Tibial nerve (tissue), 4 donors: ENCODE results near the gene MST1R. TPM values are rescaled to one million over a fixed set of nuclear protein-coding genes. Genes with fewer than 3 reads are reported as not detected.
A peak's percentile ranks its signal among the peaks of the same experiment; 100 is the strongest.
"Not testable (repeated sequence)": the region's sequence is repeated elsewhere in the genome, so short reads cannot be mapped to it uniquely, and the experiment has no call there.

Experiments used
- DNase-seq, 2 donors: peaks; one replicate each; pipeline ENCODE4 v3.0.0-alpha.2; 2019; ENCODE audit warnings: low spot score in 2 of 2
- H3K27ac ChIP-seq, 4 donors: fragments of 200-600 bp; sonication (generic) in 3 of 4; one replicate each; pipeline ENCODE4 v1.5.1; 2017 to 2019; ENCODE audit warnings: mild to moderate bottlenecking in 1 of 4
- H3K27me3 ChIP-seq, 2 donors: fragments of 200-600 bp; sonication (generic) in 1 of 2; one replicate each; pipeline versions ENCODE4 v1.5.1 to v1.6.0; 2017 to 2019
- H3K36me3 ChIP-seq, 3 donors: fragments of 200-600 bp; sonication (generic); one replicate each; pipeline ENCODE4 v1.5.1; 2018 to 2019
- H3K4me1 ChIP-seq, 4 donors: fragments of 200-600 bp; sonication (generic) in 3 of 4; one replicate each; pipeline ENCODE4 v1.5.1; 2017 to 2019
- H3K4me3 ChIP-seq, 4 donors: fragments of 200-600 bp; sonication (generic) in 3 of 4; one replicate each; pipeline ENCODE4 v1.5.1; 2017 to 2019; ENCODE audit warnings: mild to moderate bottlenecking in 1 of 4, moderate library complexity in 1 of 4
- H3K9me3 ChIP-seq, 4 donors: fragments of 200-600 bp; sonication (generic) in 3 of 4; one replicate each; pipeline ENCODE4 v1.5.1; 2017 to 2019
- CTCF ChIP-seq, 5 experiments: fragments of 200-600 bp in 3 of 5; fragments of 450-650 bp in 2 of 5; sonication (generic) in 3 of 5; IDR thresholded peaks; one replicate each; pipeline ENCODE4 v1.5.1; 2016 to 2019; ENCODE audit warnings: antibody characterized with exemption in 5 of 5, mild to moderate bottlenecking in 3 of 5, moderate library complexity in 2 of 5
- EP300 ChIP-seq, 2 donors: sonication (generic); formaldehyde crosslinking; IDR thresholded peaks; one replicate each; pipeline ENCODE4 v1.6.1; 2017; ENCODE audit warnings: antibody characterized with exemption in 2 of 2, mild to moderate bottlenecking in 1 of 2
- POLR2A ChIP-seq, 2 donors: fragments of 450-650 bp; IDR thresholded peaks; one replicate each; pipeline ENCODE4 v1.6.1; 2017; ENCODE audit warnings: antibody characterized with exemption in 2 of 2, mild to moderate bottlenecking in 2 of 2, moderate library complexity in 2 of 2
- WGBS, 2 donors: methylation state at CpG; one replicate each; pipeline ENCODE4 v1.1.5; 2018; 5-methylcytosine and 5-hydroxymethylcytosine counted together
- total RNA-seq, 4 donors: library from RNA; depleted of rRNA; stranded (reverse); fragments of >200 nt; gene quantifications; one replicate each; pipeline ENCODE4 v1.1.0, GENCODE V29; 2016

MST1R gene
- total RNA-seq, 4 donors from 2014 or later: 1.0 to 2.8 (median 2.3) TPM

DNA sequence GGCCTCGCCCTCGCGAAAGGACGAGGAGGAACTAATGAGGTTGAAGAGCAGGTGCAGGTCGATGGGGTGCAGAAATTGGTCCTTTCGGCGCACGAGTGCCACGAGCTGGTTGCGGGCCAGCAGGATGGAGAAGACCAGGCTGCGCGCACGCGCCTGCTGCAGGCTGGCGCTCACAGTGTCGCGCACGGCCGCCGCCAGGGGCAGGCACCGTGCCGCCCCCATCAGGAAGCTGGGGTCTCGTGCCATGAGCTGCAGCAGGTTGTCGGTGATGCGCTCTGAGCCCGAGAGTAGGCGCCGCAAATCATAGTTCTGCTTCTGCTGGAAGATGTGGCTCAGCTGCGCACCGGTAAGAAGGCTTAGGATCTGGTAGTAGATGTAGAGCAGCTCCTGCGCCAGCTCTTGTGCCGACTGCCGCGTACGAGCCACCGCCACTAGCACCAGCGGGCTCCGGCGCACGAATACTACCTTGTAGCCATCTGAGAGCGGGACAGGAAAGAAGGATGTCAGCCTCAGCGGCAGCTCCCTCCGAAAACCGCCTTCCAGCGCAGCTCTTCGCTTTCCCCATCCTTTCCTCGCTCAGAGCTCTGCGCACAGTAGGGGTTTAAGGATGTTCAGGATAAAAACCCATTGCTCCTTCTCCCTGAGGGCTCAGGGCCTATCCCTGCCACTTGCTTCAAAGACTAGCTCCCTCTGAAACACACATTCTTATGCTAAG, 6.9 kb upstream of the MST1R start:
- no peak overlapping the region for H3K4me3 ChIP-seq
- no peaks in the 10 kb centered on the region for H3K9me3 ChIP-seq
- peaks cover 0 to 49% (median 6%) of the 10 kb centered on the region in 3 donors for H3K36me3 ChIP-seq

DNA sequence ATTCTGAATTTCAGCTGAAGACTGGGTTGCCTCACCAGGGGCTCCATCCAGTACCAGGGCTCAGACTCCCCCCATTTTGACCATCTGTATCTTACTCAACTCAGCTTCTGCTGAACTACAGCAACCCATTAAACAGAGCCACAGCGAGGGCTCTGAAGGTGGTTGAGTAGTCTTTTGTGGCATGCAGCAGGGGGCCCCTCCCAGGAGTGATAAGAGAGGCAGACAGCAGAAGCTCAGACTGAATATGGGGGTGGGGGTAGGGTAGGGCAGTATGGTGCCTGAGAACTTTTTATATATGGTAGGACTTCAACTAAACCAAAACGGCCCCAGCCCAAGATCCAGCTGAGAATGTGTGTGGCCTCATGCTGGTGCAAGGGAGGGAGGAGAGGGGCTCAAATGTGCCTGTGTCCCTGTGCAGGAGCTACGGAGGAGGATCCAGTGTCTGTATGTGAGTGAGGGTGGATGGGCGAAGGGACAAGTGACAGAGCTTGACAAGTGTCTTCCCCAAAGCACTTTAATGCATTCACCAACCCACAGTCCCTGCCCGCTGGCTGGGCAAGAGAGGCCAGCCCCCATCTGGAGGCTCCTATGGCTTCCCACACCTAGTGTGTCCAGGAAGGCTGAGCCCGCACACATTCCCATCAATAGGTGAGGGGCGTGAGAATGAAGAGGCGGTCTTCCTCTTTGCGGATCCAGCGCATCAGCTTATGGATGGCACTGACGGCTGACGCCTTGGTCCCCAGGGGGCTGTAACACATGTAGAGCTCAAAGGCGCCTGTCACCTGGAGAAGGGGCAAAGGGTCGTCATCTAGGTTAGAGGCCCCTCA, 4.9 kb upstream of the MST1R start:
- no peaks in the 10 kb centered on the region for H3K27me3 ChIP-seq
- TF ChIP-seq POLR2A (IDR thresholded peaks at IDR 0.05): no peak
- TF ChIP-seq CTCF (IDR thresholded peaks at IDR 0.05): no peak
- TF ChIP-seq EP300 (IDR thresholded peaks at IDR 0.05): no peak
- WGBS, 2 donors: 84 to 88% methylated on average over 14 of the region's 14 CpGs
- DNase-seq: no peak
- H3K36me3 ChIP-seq: peaks cover 0 to 49% (median 6%) of the 10 kb centered on the region in 3 donors
- no peaks in the 10 kb centered on the region for H3K9me3 ChIP-seq
- H3K4me1 ChIP-seq: peaks cover 0 to 20% (median 10%) of the 10 kb centered on the region in 4 donors
- no peak overlapping the region for H3K4me3 ChIP-seq
- no peak overlapping the region for H3K27ac ChIP-seq

More for the DNA sequence above, 6.9 kb upstream of the MST1R start:
- DNase-seq: no peak
- TF ChIP-seq EP300 (IDR thresholded peaks at IDR 0.05): no peak
- no peak for TF ChIP-seq POLR2A (IDR thresholded peaks at IDR 0.05)
- no peak for TF ChIP-seq CTCF (IDR thresholded peaks at IDR 0.05)
- Histone ChIP-seq H3K27me3 (no peaks in the 10 kb centered on the region), H3K4me1 (peaks cover 0 to 11% (median 9%) of the 10 kb centered on the region in 4 donors), H3K27ac (no peak overlapping the region)
- WGBS, 2 donors: 69 to 73% methylated on average over 42 to 48 of the region's 48 CpGs

GRCh38 chr3:49906073-49906743, 2.5 kb upstream of the MST1R start:
- Histone ChIP-seq H3K27me3 (no peaks in the 10 kb centered on the region), H3K27ac (peak overlapping the region in 3 of 4 donors; percentile 33 to 68 (median 45)), H3K4me1 (peaks cover 0 to 24% (median 10%) of the 10 kb centered on the region in 4 donors), H3K9me3 (no peaks in the 10 kb centered on the region), H3K4me3 (peak overlapping the region in 2 of 4 donors; percentile 16 to 17), H3K36me3 (peaks cover 0 to 29% (median 6%) of the 10 kb centered on the region in 3 donors)
- 25 to 30% methylated on average over 12 to 13 of the region's 15 CpGs for WGBS, 2 donors
- peak in 1 of 2 donors; percentile 27 for DNase-seq
- no peak for TF ChIP-seq POLR2A (IDR thresholded peaks at IDR 0.05)
- peak; percentile 30 to 73 (median 61) for TF ChIP-seq CTCF (IDR thresholded peaks at IDR 0.05)

- not testable (repeated sequence) for H3K9me3 ChIP-seq, H3K27me3 ChIP-seq, DNase-seq, H3K4me3 ChIP-seq, H3K27ac ChIP-seq
- 96 to 99% methylated on average over 13 of the region's 13 CpGs for WGBS, 2 donors
- peaks cover 0 to 24% (median 10%) of the 10 kb centered on the region in 4 donors for H3K4me1 ChIP-seq
- peaks cover 0 to 11% (median 0%) of the 10 kb centered on the region in 3 donors for H3K36me3 ChIP-seq
Measured at GRCh38 chr3:49904448-49904847, 775 bp upstream of the MST1R start.

DNA sequence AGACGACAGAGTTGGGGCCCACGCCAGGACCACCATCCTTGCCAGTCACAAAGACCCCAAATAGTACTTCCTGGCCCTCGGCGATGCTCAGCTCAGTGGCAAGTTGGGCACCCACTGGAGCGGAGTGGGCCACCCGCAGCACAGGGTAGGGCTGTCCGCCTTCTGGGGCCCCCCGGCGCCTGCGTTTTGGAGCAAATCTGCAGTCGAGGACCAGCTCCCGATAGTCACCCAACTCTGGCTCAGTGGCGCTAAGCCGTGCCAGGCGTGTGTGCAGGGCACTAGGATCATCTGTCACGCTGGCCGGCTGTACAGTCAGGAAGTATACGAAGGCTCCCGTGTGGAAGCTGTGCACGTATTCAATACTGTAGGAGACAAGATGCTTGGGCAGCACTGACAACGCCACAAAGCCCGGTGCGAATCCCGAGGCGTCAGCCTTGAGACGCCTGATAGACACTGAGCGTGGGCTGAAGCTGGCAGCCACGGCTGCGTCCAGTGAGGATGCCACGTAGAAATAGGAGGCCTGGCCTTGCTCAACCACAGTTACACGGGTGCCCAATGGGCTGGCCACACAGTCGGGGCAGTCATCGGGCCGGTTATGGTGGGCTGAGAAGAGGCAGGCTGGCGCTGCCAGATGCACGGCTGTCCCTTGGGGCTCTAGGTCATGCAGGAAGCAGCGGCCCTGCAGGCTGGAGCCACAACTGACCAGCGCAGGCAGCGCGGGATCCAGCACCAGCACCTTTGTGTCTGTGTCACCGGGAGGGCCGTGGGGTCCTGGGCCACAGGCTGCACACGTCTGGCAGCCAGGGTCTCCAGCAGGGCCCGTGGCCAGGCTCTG, 945 bp downstream of the MST1R start:
- 87 to 93% methylated on average over 33 to 36 of the region's 44 CpGs for WGBS, 2 donors
- Histone ChIP-seq H3K27me3 (no peaks in the 10 kb centered on the region), H3K4me3 (no peak overlapping the region), H3K27ac (peak overlapping the region in 1 of 4 donors; percentile 67), H3K36me3 (no peaks in the 10 kb centered on the region), H3K9me3 (no peaks in the 10 kb centered on the region), H3K4me1 (peaks cover 0 to 24% (median 10%) of the 10 kb centered on the region in 4 donors)
- no peak for DNase-seq
- TF ChIP-seq POLR2A (IDR thresholded peaks at IDR 0.05) (no peak), EP300 (IDR thresholded peaks at IDR 0.05) (no peak), CTCF (IDR thresholded peaks at IDR 0.05) (no peak)
